ENCODE measurements around the gene TLCD1. TPM values are rescaled to one million over a fixed set of nuclear protein-coding genes. Genes with fewer than 3 reads are reported as not detected.
A peak's percentile ranks its signal among the peaks of the same experiment; 100 is the strongest.

TLCD1 gene
- polyA plus RNA-seq, 2 of the 4 experiments (the other 2 are of a cell fraction), result 36.7 to 83.3 TPM

DNA sequence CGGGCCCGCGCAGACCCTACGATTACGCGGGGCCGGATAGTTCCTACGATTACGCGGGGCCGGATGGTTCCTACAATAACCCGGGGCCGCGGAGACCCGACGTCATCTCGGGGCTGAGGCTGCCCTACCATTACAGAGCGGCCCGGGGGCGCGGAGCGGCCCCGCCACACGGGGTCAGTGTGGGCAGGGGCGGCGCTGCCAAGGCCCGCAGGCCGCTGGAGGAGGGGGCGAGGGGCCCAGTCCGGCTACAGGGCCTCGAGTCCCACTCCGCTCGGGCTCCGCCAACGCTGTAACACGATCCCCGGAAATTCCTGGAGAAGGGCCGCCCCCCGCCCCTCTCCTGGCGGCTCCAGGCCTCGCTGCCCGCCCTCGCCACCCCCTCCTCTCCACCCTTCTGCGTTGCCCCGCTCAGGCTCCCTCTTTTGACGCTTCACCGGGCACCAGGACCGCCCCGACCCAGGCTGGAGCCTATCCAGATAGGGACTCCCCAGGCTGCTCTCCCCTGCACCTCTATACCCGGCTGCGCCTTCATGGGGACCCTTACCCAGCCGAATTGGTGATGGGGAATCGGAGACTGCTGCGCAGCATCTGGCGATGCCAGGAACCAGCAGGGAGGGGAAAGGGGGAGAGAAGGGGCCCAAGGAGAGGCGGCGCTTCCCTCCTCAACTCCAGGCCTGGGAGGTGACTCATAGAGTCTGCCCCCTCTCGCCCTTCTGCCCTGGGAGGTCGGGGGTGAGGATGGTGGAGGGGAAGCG, 8.3 kb downstream of the TLCD1 start, which contains the start of gene RAB34 (continued):
- TF ChIP-seq RNF2 (IDR thresholded peaks at IDR 0.05; ENCODE audit: borderline replicate concordance, low read depth) (no peak), NFE2L2 (conservative IDR thresholded peaks at IDR 0.05; ENCODE audit: low read length) (no peak)

DNA sequence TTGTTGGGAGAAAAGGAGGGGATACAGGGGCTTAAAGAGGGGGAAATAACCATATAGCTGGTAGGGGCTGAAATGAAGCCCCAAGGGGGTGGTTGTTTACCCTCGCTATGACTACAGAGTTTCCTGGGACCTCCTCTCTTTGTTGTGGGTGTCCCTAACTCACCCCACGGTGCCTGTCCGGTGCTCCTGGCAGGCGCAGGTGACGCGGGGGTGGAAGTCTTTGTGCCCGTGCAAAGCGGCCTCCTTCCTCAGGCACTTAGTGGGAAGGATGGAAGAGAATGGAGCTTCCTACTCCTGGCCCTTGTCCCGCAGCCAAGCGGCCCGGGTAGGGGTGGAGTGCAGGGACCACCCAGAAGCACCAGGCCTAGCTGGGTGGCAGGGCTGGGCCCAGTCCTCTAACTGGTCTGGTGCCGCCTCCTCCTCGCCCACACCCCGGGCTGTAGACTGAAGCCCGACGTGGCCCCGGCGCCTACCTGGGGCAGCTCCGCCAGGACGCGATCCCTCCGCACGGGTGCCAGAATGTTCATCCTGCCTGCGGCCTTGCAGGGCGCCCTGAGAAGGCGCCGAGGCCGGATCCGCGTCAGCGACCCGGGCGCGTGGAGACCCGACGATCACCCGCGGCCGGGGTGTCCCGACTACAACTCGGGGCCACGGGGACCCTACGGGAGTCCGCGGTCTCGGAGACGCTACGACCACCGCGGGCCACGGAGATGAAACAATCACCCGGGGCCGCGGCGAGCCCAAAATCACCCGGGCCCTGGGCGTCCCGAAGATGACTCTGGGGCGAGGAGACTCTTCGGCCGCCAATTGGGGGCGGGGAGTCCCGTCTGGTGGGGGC, 9.1 kb downstream of the TLCD1 start:
- no peak for FAIRE-seq
- peak in 1 of 2 experiments; percentile 55 for DNase-seq (ENCODE audit: low read depth in 1 of 2, low spot score in 1 of 2)
- Histone ChIP-seq H3K4me2 (peak overlapping the region; percentile 90), H3K4me1 (peaks cover 29% of the 10 kb centered on the region), H3K27ac (peak overlapping the region; percentile 96), H3K4me3 (peak overlapping the region; percentile 77), H3K9me3 (no peaks in the 10 kb centered on the region)
- peak; percentile 2 to 3; a peak in 5 of 6 replicates for ATAC-seq
- no peak for TF ChIP-seq EHF (CRISPR knock-in tag; IDR thresholded peaks at IDR 0.05)
- TF ChIP-seq, protein P1, sequence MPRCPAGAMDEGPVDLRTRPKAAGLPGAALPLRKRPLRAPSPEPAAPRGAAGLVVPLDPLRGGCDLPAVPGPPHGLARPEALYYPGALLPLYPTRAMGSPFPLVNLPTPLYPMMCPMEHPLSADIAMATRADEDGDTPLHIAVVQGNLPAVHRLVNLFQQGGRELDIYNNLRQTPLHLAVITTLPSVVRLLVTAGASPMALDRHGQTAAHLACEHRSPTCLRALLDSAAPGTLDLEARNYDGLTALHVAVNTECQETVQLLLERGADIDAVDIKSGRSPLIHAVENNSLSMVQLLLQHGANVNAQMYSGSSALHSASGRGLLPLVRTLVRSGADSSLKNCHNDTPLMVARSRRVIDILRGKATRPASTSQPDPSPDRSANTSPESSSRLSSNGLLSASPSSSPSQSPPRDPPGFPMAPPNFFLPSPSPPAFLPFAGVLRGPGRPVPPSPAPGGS (IDR thresholded peaks at IDR 0.05), result no peak
- no peak for TF ChIP-seq FOSB (CRISPR knock-in tag; IDR thresholded peaks at IDR 0.05)
- no peak for TF ChIP-seq BHLHE40 (IDR thresholded peaks at IDR 0.05; ENCODE audit: low read depth, low read length)
- no peak for TF ChIP-seq JUNB (IDR thresholded peaks at IDR 0.05)
- TF ChIP-seq, protein P2, sequence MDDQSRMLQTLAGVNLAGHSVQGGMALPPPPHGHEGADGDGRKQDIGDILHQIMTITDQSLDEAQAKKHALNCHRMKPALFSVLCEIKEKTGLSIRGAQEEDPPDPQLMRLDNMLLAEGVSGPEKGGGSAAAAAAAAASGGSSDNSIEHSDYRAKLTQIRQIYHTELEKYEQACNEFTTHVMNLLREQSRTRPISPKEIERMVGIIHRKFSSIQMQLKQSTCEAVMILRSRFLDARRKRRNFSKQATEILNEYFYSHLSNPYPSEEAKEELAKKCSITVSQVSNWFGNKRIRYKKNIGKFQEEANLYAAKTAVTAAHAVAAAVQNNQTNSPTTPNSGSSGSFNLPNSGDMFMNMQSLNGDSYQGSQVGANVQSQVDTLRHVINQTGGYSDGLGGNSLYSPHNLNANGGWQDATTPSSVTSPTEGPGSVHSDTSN (IDR thresholded peaks at IDR 0.05), result no peak
- no peak for TF ChIP-seq CHD2 (IDR thresholded peaks at IDR 0.05; ENCODE audit: low read length, partially characterized antibody)
- TF ChIP-seq, protein P3, sequence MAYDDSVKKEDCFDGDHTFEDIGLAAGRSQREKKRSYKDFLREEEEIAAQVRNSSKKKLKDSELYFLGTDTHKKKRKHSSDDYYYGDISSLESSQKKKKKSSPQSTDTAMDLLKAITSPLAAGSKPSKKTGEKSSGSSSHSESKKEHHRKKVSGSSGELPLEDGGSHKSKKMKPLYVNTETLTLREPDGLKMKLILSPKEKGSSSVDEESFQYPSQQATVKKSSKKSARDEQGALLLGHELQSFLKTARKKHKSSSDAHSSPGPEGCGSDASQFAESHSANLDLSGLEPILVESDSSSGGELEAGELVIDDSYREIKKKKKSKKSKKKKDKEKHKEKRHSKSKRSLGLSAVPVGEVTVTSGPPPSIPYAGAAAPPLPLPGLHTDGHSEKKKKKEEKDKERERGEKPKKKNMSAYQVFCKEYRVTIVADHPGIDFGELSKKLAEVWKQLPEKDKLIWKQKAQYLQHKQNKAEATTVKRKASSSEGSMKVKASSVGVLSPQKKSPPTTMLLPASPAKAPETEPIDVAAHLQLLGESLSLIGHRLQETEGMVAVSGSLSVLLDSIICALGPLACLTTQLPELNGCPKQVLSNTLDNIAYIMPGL (CRISPR knock-in tag; IDR thresholded peaks at IDR 0.05; ENCODE audit: borderline replicate concordance), result no peak
- TF ChIP-seq, protein P4, sequence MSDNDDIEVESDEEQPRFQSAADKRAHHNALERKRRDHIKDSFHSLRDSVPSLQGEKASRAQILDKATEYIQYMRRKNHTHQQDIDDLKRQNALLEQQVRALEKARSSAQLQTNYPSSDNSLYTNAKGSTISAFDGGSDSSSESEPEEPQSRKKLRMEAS (IDR thresholded peaks at IDR 0.05), result no peak
- TF ChIP-seq RARB (CRISPR knock-in tag; IDR thresholded peaks at IDR 0.05), result no peak
- TF ChIP-seq POLR2AphosphoS2 (conservative IDR thresholded peaks at IDR 0.05; ENCODE audit: low read length), result no peak
- no peak for TF ChIP-seq SMC3 (IDR thresholded peaks at IDR 0.05)
- TF ChIP-seq RFX5 (IDR thresholded peaks at IDR 0.05), result no peak
- no peak for TF ChIP-seq MYC (IDR thresholded peaks at IDR 0.05; ENCODE audit: borderline replicate concordance, low read length)
- 6% methylated on average over 29 of the region's 63 CpGs for WGBS (ENCODE audit: missing lambda C conversion rate)
- POLR2A ChIA-PET, result interaction anchor here (0.6 to 1.4 kb wide), 4 partner anchors 10 to 72 kb away, joined by 3 to 4 read pairs (median 4); partner anchors contain the start of gene BLTP2
- CTCF ChIA-PET, result interaction anchor here (0.5 to 17.6 kb wide), 7 partner anchors 9 to 236 kb away, joined by 3 to 335 read pairs (median 7); partner anchors contain the start of genes BLTP2, SDF2, SUPT6H and TLCD1

DNA sequence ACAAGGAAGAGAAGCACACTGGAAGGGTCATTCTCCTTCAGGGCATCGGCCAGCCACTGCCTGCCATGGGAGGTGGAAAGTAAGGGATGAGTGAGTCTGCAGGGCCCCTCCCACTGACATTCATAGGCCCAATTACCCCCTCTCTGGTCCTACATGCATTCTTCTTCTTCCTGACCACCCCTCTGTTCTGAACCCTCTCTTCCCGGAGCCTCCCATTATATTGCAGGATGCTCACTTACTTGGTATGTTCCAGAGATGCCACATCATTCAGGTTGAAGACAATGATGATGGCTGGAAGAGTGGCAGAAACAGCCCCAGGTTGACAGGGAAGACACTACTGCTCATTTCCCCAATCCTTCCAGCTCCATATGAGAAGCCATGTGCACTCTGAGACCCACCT, 10.8 kb downstream of the TLCD1 start:
- TF ChIP-seq, protein P5, sequence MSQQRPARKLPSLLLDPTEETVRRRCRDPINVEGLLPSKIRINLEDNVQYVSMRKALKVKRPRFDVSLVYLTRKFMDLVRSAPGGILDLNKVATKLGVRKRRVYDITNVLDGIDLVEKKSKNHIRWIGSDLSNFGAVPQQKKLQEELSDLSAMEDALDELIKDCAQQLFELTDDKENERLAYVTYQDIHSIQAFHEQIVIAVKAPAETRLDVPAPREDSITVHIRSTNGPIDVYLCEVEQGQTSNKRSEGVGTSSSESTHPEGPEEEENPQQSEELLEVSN (IDR thresholded peaks at IDR 0.05; ENCODE audit: borderline replicate concordance, low read depth), result no peak
- TF ChIP-seq PHF8 (IDR thresholded peaks at IDR 0.05; ENCODE audit: borderline replicate concordance, low read depth) (no peak), CHD4 (IDR thresholded peaks at IDR 0.05; ENCODE audit: borderline replicate concordance) (no peak)
- ATAC-seq (no peak), DNase-seq (ENCODE audit: low read depth in 1 of 2, low spot score in 1 of 2) (no peak), FAIRE-seq (no peak)
- Histone ChIP-seq H3K27ac (0 out of 6 replicates have a peak overlapping the region, but pooled peaks of 1 of the 2 experiments have one; percentile 96), H3K4me2 (peak overlapping the region; percentile 90; the same call in 2 of the 3 replicates), H3K4me1 (peaks cover 29% of the 10 kb centered on the region), H3K4me3 (no peak overlapping the region), H3K9me3 (no peaks in the 10 kb centered on the region)
- ChIA-PET POLR2A (interaction anchor here (1.3 kb wide), 1 partner anchor 10 kb away, joined by 3 read pairs; no protein-coding TSS in a partner anchor), CTCF (interaction anchor here (1.5 to 17.6 kb wide), 5 partner anchors 11 to 71 kb away, joined by 4 to 335 read pairs (median 31); partner anchors contain the start of genes BLTP2, SDF2, SUPT6H and TLCD1)
- WGBS (ENCODE audit: missing lambda C conversion rate), result 93% methylated on average over 2 of the region's 2 CpGs
